Measurements from ENCODE around the gene E2F4.

E2F4 gene

GRCh38 chr16:67181346-67181745 is 10.6 kb upstream of the E2F4 start:
- DNase-seq = no peak
- Histone ChIP-seq H3K27me3 (replicated peaks in 2 of 5; ENCODE audit: control insufficient read depth in 4 of 5, insufficient read depth in 5 of 5, low read length in 4 of 5) (peaks cover 0 to 34% (median 18%) of the 10 kb centered on the region in 5 experiments), H3K9me3 (ENCODE audit: control extremely low read depth in 1 of 5, control insufficient read depth in 4 of 5, insufficient read depth in 2 of 5, low read depth in 1 of 5, low read length in 4 of 5) (no peaks in the 10 kb centered on the region), H3K36me3 (ENCODE audit: control insufficient read depth in 4 of 4, insufficient read depth in 4 of 4, low read length in 3 of 4) (peaks cover 0 to 2% (median 0%) of the 10 kb centered on the region in 4 experiments), H3K4me1 (ENCODE audit: control extremely low read depth in 1 of 4, control insufficient read depth in 4 of 4, insufficient read depth in 4 of 4, low read length in 3 of 4) (peaks cover 0 to 35% (median 29%) of the 10 kb centered on the region in 4 experiments), H3K27ac (ENCODE audit: insufficient read depth in 1 of 2, low read depth in 1 of 2, low read length in 2 of 2, poor library complexity in 1 of 2, severe bottlenecking in 2 of 2) (no peak overlapping the region), H3K4me3 (ENCODE audit: control insufficient read depth in 1 of 7, extremely low read depth in 1 of 7, insufficient read depth in 4 of 7, low read depth in 2 of 7, low read length in 6 of 7) (no peak overlapping the region)
- CTCF ChIA-PET = interaction anchor here (0.7 to 2.6 kb wide), 7 partner anchors 9 to 80 kb away, joined by 3 to 13 read pairs (median 3); partner anchors contain the start of genes B3GNT9, FBXL8 and TRADD
- POLR2A ChIA-PET = no interaction called here
- 100% methylated on average over 2 of the region's 2 CpGs for WGBS (ENCODE audit: insufficient coverage)

GRCh38 chr16:67182288-67182687 is 9.7 kb upstream of the E2F4 start:
- Histone ChIP-seq H3K27ac (ENCODE audit: insufficient read depth in 1 of 2, low read depth in 1 of 2, low read length in 2 of 2, poor library complexity in 1 of 2, severe bottlenecking in 2 of 2) (no peak overlapping the region), H3K9me3 (ENCODE audit: control extremely low read depth in 1 of 5, control insufficient read depth in 4 of 5, insufficient read depth in 2 of 5, low read depth in 1 of 5, low read length in 4 of 5) (no peaks in the 10 kb centered on the region), H3K4me1 (ENCODE audit: control extremely low read depth in 1 of 4, control insufficient read depth in 4 of 4, insufficient read depth in 4 of 4, low read length in 3 of 4) (peaks cover 0 to 35% (median 29%) of the 10 kb centered on the region in 4 experiments), H3K36me3 (ENCODE audit: control insufficient read depth in 4 of 4, insufficient read depth in 4 of 4, low read length in 3 of 4) (no peaks in the 10 kb centered on the region), H3K4me3 (ENCODE audit: control insufficient read depth in 1 of 7, extremely low read depth in 1 of 7, insufficient read depth in 4 of 7, low read depth in 2 of 7, low read length in 6 of 7) (no peak overlapping the region), H3K27me3 (replicated peaks in 2 of 5; ENCODE audit: control insufficient read depth in 4 of 5, insufficient read depth in 5 of 5, low read length in 4 of 5) (peaks cover 0 to 26% (median 16%) of the 10 kb centered on the region in 5 experiments)
- WGBS (ENCODE audit: insufficient coverage) = 96% methylated on average over 2 of the region's 2 CpGs
- CTCF ChIA-PET = interaction anchor here (0.9 to 2.6 kb wide), 8 partner anchors 8 to 26 kb away, joined by 3 to 13 read pairs (median 5); no protein-coding TSS in a partner anchor
- no peak for DNase-seq
- POLR2A ChIA-PET = interaction anchor here (0.6 kb wide), 1 partner anchor 67 kb away, joined by 4 read pairs; no protein-coding TSS in a partner anchor

- H3K36me3 ChIP-seq (ENCODE audit: control insufficient read depth in 4 of 4, insufficient read depth in 4 of 4, low read length in 3 of 4) = no peaks in the 10 kb centered on the region
- 13% methylated on average over 8 of the region's 11 CpGs for WGBS (ENCODE audit: insufficient coverage)
- ChIA-PET CTCF (interaction anchor here (0.8 to 2.6 kb wide), 8 partner anchors 9 to 166 kb away, joined by 3 to 13 read pairs (median 5); no protein-coding TSS in a partner anchor), POLR2A (no interaction called here)
- peaks cover 0 to 28% (median 24%) of the 10 kb centered on the region in 4 experiments for H3K4me1 ChIP-seq (ENCODE audit: control extremely low read depth in 1 of 4, control insufficient read depth in 4 of 4, insufficient read depth in 4 of 4, low read length in 3 of 4)
- no peak for DNase-seq
- peaks cover 0 to 17% (median 9%) of the 10 kb centered on the region in 5 experiments for H3K27me3 ChIP-seq (replicated peaks in 2 of 5; ENCODE audit: control insufficient read depth in 4 of 5, insufficient read depth in 5 of 5, low read length in 4 of 5)
- H3K9me3 ChIP-seq (ENCODE audit: control extremely low read depth in 1 of 5, control insufficient read depth in 4 of 5, insufficient read depth in 2 of 5, low read depth in 1 of 5, low read length in 4 of 5) = no peaks in the 10 kb centered on the region
- H3K27ac ChIP-seq (ENCODE audit: insufficient read depth in 1 of 2, low read depth in 1 of 2, low read length in 2 of 2, poor library complexity in 1 of 2, severe bottlenecking in 2 of 2) = peak overlapping the region in 1 of 2 experiments; percentile 96
- H3K4me3 ChIP-seq (ENCODE audit: control insufficient read depth in 1 of 7, extremely low read depth in 1 of 7, insufficient read depth in 4 of 7, low read depth in 2 of 7, low read length in 6 of 7) = peak overlapping the region; percentile 72 to 94 (median 81)
Observed at GRCh38 chr16:67183284-67183626, 8.7 kb upstream of the E2F4 start.

- WGBS (ENCODE audit: insufficient coverage) = 0% methylated on average over 72 of the region's 77 CpGs
- peak; percentile 97 to 98 (median 98) for DNase-seq
- no peaks in the 10 kb centered on the region for H3K36me3 ChIP-seq (ENCODE audit: control insufficient read depth in 4 of 4, insufficient read depth in 4 of 4, low read length in 3 of 4)
- POLR2A ChIA-PET = no interaction called here
- H3K27ac ChIP-seq (ENCODE audit: insufficient read depth in 1 of 2, low read depth in 1 of 2, low read length in 2 of 2, poor library complexity in 1 of 2, severe bottlenecking in 2 of 2) = peak within 1 kb of the TSS; percentile 88 to 96
- peaks cover 0 to 25% (median 23%) of the 10 kb centered on the region in 4 experiments for H3K4me1 ChIP-seq (ENCODE audit: control extremely low read depth in 1 of 4, control insufficient read depth in 4 of 4, insufficient read depth in 4 of 4, low read length in 3 of 4)
- H3K9me3 ChIP-seq (ENCODE audit: control extremely low read depth in 1 of 5, control insufficient read depth in 4 of 5, insufficient read depth in 2 of 5, low read depth in 1 of 5, low read length in 4 of 5) = no peaks in the 10 kb centered on the region
- H3K27me3 ChIP-seq (replicated peaks in 2 of 5; ENCODE audit: control insufficient read depth in 4 of 5, insufficient read depth in 5 of 5, low read length in 4 of 5) = peaks cover 0 to 16% (median 8%) of the 10 kb centered on the region in 5 experiments
- H3K4me3 ChIP-seq (ENCODE audit: control insufficient read depth in 1 of 7, extremely low read depth in 1 of 7, insufficient read depth in 4 of 7, low read depth in 2 of 7, low read length in 6 of 7) = peak within 1 kb of the TSS; percentile 72 to 94 (median 81)
- CTCF ChIA-PET = interaction anchor here (0.5 to 2.1 kb wide), 16 partner anchors 9 to 632 kb away, joined by 3 to 21 read pairs (median 6); partner anchors contain the start of genes FBXL8, HSF4 and TRADD
Observed at GRCh38 chr16:67183627-67184452, 8.1 kb upstream of the E2F4 start, which contains the start of gene MATCAP1. Gene MATCAP1 (minus strand): TSS chr16:67183963. CDS start chr16:67180610, 3,353 bp downstream.

GRCh38 chr16:67184453-67184994 is 7.4 kb upstream of the E2F4 start:
- Histone ChIP-seq H3K9me3 (ENCODE audit: control extremely low read depth in 1 of 5, control insufficient read depth in 4 of 5, insufficient read depth in 2 of 5, low read depth in 1 of 5, low read length in 4 of 5) (no peaks in the 10 kb centered on the region), H3K4me3 (ENCODE audit: control insufficient read depth in 1 of 7, extremely low read depth in 1 of 7, insufficient read depth in 4 of 7, low read depth in 2 of 7, low read length in 6 of 7) (peak overlapping the region; percentile 72 to 94 (median 81)), H3K4me1 (ENCODE audit: control extremely low read depth in 1 of 4, control insufficient read depth in 4 of 4, insufficient read depth in 4 of 4, low read length in 3 of 4) (peaks cover 0 to 25% (median 23%) of the 10 kb centered on the region in 4 experiments), H3K27ac (ENCODE audit: insufficient read depth in 1 of 2, low read depth in 1 of 2, low read length in 2 of 2, poor library complexity in 1 of 2, severe bottlenecking in 2 of 2) (no peak overlapping the region), H3K36me3 (ENCODE audit: control insufficient read depth in 4 of 4, insufficient read depth in 4 of 4, low read length in 3 of 4) (no peaks in the 10 kb centered on the region), H3K27me3 (replicated peaks in 2 of 5; ENCODE audit: control insufficient read depth in 4 of 5, insufficient read depth in 5 of 5, low read length in 4 of 5) (peaks cover 0 to 14% (median 6%) of the 10 kb centered on the region in 5 experiments)
- no peak for DNase-seq
- ChIA-PET CTCF (interaction anchor here (0.5 to 3.4 kb wide), 29 partner anchors 9 to 631 kb away, joined by 3 to 22 read pairs (median 4); partner anchors contain the start of genes ELMO3, FBXL8, HSF4 and NOL3), POLR2A (interaction anchor here (0.6 kb wide), 1 partner anchor 68 kb away, joined by 3 read pairs; no protein-coding TSS in a partner anchor)
- WGBS (ENCODE audit: insufficient coverage) = 9% methylated on average over 54 of the region's 59 CpGs

- Histone ChIP-seq H3K9me3 (ENCODE audit: control extremely low read depth in 1 of 5, control insufficient read depth in 4 of 5, insufficient read depth in 2 of 5, low read depth in 1 of 5, low read length in 4 of 5) (no peaks in the 10 kb centered on the region), H3K4me1 (ENCODE audit: control extremely low read depth in 1 of 4, control insufficient read depth in 4 of 4, insufficient read depth in 4 of 4, low read length in 3 of 4) (peaks cover 0 to 25% (median 23%) of the 10 kb centered on the region in 4 experiments), H3K4me3 (ENCODE audit: control insufficient read depth in 1 of 7, extremely low read depth in 1 of 7, insufficient read depth in 4 of 7, low read depth in 2 of 7, low read length in 6 of 7) (peak overlapping the region in 1 of 7 experiments; percentile 81), H3K27ac (ENCODE audit: insufficient read depth in 1 of 2, low read depth in 1 of 2, low read length in 2 of 2, poor library complexity in 1 of 2, severe bottlenecking in 2 of 2) (no peak overlapping the region), H3K36me3 (ENCODE audit: control insufficient read depth in 4 of 4, insufficient read depth in 4 of 4, low read length in 3 of 4) (no peaks in the 10 kb centered on the region), H3K27me3 (replicated peaks in 2 of 5; ENCODE audit: control insufficient read depth in 4 of 5, insufficient read depth in 5 of 5, low read length in 4 of 5) (peaks cover 0 to 14% (median 6%) of the 10 kb centered on the region in 5 experiments)
- POLR2A ChIA-PET = interaction anchor here (0.6 kb wide), 1 partner anchor 69 kb away, joined by 3 read pairs; no protein-coding TSS in a partner anchor
- CTCF ChIA-PET = interaction anchor here (0.6 to 3.4 kb wide), 33 partner anchors 9 to 233 kb away, joined by 3 to 22 read pairs (median 4); partner anchors contain the start of genes ELMO3, FBXL8, HSF4 and NOL3
- 13% methylated on average over 34 of the region's 43 CpGs for WGBS (ENCODE audit: insufficient coverage)
- peak; percentile 79 to 89 (median 87) for DNase-seq
Observed at GRCh38 chr16:67184995-67185650, 6.8 kb upstream of the E2F4 start.
